ENCODE data around the gene ARHGAP19. TPM values are rescaled to one million over a fixed set of nuclear protein-coding genes. Genes with fewer than 3 reads are reported as not detected.

Gene ARHGAP19
- polyA plus RNA-seq, 3 donors: 8.3 to 10.6 (median 10.2) TPM

- no peak overlapping the region for H3K4me3 ChIP-seq (replicated peaks in 1 of 3; ENCODE audit: low read depth in 2 of 3, low read length in 3 of 3)
- H3K27me3 ChIP-seq (ENCODE audit: control insufficient read depth in 2 of 2, insufficient read depth in 2 of 2, low read length in 2 of 2): peaks cover 11 to 34% of the 10 kb centered on the region in 2 donors
- peaks cover 32 to 46% (median 34%) of the 10 kb centered on the region in 3 donors for H3K27me3 Mint-ChIP-seq (ENCODE audit: low read depth in 3 of 3)
- no peaks in the 10 kb centered on the region for H4K20me1 ChIP-seq (ENCODE audit: insufficient read depth, low read length)
- peaks cover 7 to 10% of the 10 kb centered on the region in 2 donors for H3K4me1 ChIP-seq (ENCODE audit: control insufficient read depth in 1 of 2, insufficient read depth in 2 of 2, low read length in 2 of 2)
- H3K9me3 Mint-ChIP-seq: peaks cover 0 to 5% (median 0%) of the 10 kb centered on the region in 7 donors
- H3K27ac Mint-ChIP-seq: peak overlapping the region in 1 of 7 donors; percentile 3
- no peak overlapping the region for H3K9ac ChIP-seq (ENCODE audit: insufficient read depth, low read length, poor library complexity, severe bottlenecking)
- no peak overlapping the region for H3K27ac ChIP-seq (ENCODE audit: low read depth in 1 of 2, low read length in 2 of 2)
- H2AFZ ChIP-seq (ENCODE audit: insufficient read depth, low read depth, low read length, poor library complexity, severe bottlenecking): no peak overlapping the region
- no peak for TF ChIP-seq CTCF (IDR thresholded peaks at IDR 0.05)
- H3K36me3 ChIP-seq (replicated peaks in 1 of 2; ENCODE audit: control insufficient read depth in 1 of 2, insufficient read depth in 2 of 2, low read length in 2 of 2): no peaks in the 10 kb centered on the region
- H3K9me3 ChIP-seq (replicated peaks in 1 of 2; ENCODE audit: control insufficient read depth in 1 of 2, insufficient read depth in 1 of 2, low read length in 2 of 2): no peaks in the 10 kb centered on the region
- no peaks in the 10 kb centered on the region for H3K79me2 ChIP-seq (ENCODE audit: insufficient read depth, low read length)
- H3K36me3 Mint-ChIP-seq: peaks cover 0 to 7% of the 10 kb centered on the region in 2 donors
- H3K4me2 ChIP-seq (replicated peaks; ENCODE audit: extremely low read depth, low read length, poor library complexity, severe bottlenecking): no peak overlapping the region
- peaks cover 21% of the 10 kb centered on the region for H3K4me1 Mint-ChIP-seq
- H3K4me3 Mint-ChIP-seq: peak overlapping the region in 1 of 2 donors; percentile 86
- WGBS (ENCODE audit: insufficient coverage): 0% methylated on average over 3 of the region's 3 CpGs
- peak in 2 of 3 donors; percentile 10 to 22 for DNase-seq
- intact Hi-C loops (cut with micrococcal nuclease): no loop called here
Observed at GRCh38 chr10:97199152-97199551, 93.3 kb downstream of the ARHGAP19 start.

GRCh38 chr10:97197030-97197500 lies 95.4 kb downstream of the ARHGAP19 start:
- Histone ChIP-seq H4K20me1 (ENCODE audit: insufficient read depth, low read length) (no peaks in the 10 kb centered on the region), H3K27me3 (ENCODE audit: control insufficient read depth in 2 of 2, insufficient read depth in 2 of 2, low read length in 2 of 2) (peaks cover 11 to 41% of the 10 kb centered on the region in 2 donors), H3K9ac (ENCODE audit: insufficient read depth, low read length, poor library complexity, severe bottlenecking) (no peak overlapping the region), H2AFZ (ENCODE audit: insufficient read depth, low read depth, low read length, poor library complexity, severe bottlenecking) (no peak overlapping the region), H3K36me3 (replicated peaks in 1 of 2; ENCODE audit: control insufficient read depth in 1 of 2, insufficient read depth in 2 of 2, low read length in 2 of 2) (no peaks in the 10 kb centered on the region), H3K79me2 (ENCODE audit: insufficient read depth, low read length) (no peaks in the 10 kb centered on the region), H3K4me3 (replicated peaks in 1 of 3; ENCODE audit: low read depth in 2 of 3, low read length in 3 of 3) (no peak overlapping the region), H3K9me3 (replicated peaks in 1 of 2; ENCODE audit: control insufficient read depth in 1 of 2, insufficient read depth in 1 of 2, low read length in 2 of 2) (no peaks in the 10 kb centered on the region), H3K4me2 (replicated peaks; ENCODE audit: extremely low read depth, low read length, poor library complexity, severe bottlenecking) (no peak overlapping the region), H3K4me1 (ENCODE audit: control insufficient read depth in 1 of 2, insufficient read depth in 2 of 2, low read length in 2 of 2) (peaks cover 7 to 10% of the 10 kb centered on the region in 2 donors), H3K27ac (ENCODE audit: low read depth in 1 of 2, low read length in 2 of 2) (no peak overlapping the region)
- H3K27ac Mint-ChIP-seq: no peak overlapping the region
- DNase-seq: no peak
- peaks cover 38 to 63% (median 41%) of the 10 kb centered on the region in 3 donors for H3K27me3 Mint-ChIP-seq (ENCODE audit: low read depth in 3 of 3)
- intact Hi-C loops (cut with micrococcal nuclease): no loop called here
- TF ChIP-seq CTCF (IDR thresholded peaks at IDR 0.05): no peak
- peaks cover 0 to 7% of the 10 kb centered on the region in 2 donors for H3K36me3 Mint-ChIP-seq
- H3K4me1 Mint-ChIP-seq: peaks cover 18% of the 10 kb centered on the region
- H3K9me3 Mint-ChIP-seq: peaks cover 0 to 3% (median 0%) of the 10 kb centered on the region in 7 donors
- peak overlapping the region in 1 of 2 donors; percentile 63 for H3K4me3 Mint-ChIP-seq
- 100% methylated on average over 1 of the region's 7 CpGs for WGBS (ENCODE audit: insufficient coverage)
